GM19397 (cell line): ENCODE data around the gene RYR2.

Experiments
- ATAC-seq: cut with Tn5 transposase; IDR thresholded peaks from one replicate; pipeline ENCODE4 v1.9.1; 2021; ENCODE audit warnings: mild to moderate bottlenecking, moderate library complexity; ENCODE audit not compliant: unreplicated experiment

The RYR2 gene

DNA sequence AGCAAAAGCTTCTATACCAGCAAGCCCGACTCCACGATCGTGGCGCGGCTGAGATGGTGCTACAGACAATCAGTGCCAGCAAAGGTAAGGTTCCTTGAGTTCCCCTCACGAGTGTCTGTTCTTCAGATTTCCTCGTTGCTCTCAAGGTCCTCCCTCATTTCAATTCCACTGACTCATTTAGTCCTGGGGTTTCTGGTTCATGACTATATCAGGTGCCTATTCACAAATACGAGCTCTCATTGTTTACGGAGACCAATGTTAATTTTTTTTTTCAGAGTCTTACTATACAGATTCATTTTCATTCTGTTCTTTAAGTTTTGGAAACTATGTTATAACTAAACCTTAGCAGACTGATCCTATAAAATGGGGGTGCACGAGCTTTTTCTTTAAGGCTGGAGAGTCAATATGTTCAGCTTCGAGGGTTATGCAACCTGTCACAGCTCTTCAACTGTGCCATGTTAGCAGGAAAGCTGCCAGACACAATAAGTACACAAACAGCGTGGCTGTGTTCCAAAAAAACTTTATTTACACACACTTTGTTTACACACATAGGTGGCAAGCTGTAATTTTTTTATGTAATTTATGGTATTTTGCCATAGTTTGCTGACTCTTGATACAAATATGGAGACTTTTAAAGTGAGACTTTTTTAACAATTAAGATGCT, 714.5 kb downstream of the RYR2 start:
- no peak for ATAC-seq

DNA sequence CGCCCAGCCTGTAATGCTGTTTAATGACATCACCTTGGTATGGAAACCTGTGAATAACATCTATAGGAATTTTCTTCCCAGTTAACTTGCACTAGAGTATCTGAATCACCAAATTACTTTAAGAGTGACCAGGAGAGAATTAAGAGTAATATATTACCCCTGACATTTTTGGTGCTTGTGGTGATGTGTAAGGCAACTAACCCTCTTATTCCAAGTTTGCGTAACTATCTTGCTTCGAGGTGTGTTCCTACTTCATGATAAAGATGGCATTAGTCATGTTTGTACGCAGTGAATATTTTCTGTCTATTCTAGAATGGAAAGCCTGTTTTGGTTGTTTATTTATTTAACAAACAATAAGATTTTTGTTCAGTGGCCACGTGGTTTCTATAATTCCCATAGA, 717.4 kb downstream of the RYR2 start:
- ATAC-seq: no peak

DNA sequence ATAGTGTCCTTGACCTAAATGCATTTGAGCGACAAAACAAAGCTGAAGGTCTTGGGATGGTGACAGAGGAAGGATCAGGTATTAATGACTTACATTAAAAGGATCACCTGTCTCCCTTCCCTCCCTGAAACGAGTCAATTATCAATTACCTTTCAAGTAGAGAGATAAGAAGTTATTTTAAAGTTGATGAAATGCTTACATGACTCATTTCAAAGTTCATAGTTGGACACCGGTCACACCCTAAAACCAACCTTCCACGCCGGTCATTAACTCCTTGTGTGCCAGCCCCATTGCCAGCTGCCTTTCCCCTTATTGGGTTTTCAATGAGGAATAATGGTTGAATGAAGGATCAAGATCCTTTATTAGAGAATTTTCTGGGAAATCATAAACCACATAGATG, 719.0 kb downstream of the RYR2 start:
- no peak for ATAC-seq

DNA sequence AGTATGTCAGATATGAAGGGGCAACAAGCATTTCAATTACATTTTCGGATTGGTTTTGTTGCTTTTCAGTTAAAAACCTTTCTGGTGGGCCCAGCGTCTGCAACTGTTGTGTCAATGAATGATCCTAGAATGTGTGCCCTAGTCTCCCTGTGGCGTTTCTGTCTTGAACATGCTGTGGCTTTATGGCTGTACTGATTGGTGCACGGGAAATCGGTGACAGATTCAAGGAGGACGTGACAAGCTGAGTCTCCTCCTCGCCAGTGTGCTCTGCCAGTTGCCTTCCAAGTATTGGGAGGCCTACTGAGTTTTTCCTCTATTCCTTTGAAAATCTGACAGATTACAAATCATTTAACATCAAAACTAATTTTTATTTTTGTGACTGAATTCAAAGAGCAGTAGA, 721.2 kb downstream of the RYR2 start:
- no peak for ATAC-seq

DNA sequence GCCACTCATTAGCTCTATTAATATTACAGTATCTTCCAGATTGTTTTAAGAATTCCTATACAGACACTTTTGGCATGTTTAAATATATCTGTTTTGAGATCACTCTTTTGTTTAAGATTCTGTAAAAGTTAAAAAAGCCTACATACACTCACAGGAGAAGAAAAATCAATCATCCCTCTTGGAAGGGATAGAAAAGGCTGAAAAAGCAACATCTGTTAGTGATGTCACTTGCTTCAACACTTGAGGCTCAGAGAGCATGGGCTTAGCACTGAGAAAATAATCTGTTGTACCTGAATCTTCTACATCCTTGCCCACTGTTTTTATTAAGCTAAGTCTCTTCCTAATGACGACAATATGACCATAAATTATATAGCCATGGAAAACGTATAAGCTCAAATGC, 721.8 kb downstream of the RYR2 start:
- ATAC-seq: no peak

DNA sequence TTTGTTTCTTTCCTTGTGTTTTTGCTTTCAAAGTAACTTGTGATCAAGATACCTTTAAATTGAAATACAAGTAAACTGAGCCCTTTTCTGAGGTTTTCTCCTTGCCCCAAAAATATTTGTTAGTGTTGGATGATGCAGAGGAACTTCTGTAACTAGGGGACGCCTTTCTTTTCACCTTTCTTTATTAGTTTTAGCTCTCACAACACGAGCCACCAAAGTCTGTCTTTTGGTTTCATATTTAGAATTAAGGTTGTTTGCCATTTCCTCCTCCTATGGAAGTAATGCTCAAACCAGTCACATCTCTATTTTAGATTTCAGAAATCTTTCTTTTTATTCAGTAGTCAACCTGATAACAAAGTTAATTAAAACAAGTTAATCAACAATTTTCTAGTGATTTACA, 727.9 kb downstream of the RYR2 start:
- ATAC-seq: no peak

DNA sequence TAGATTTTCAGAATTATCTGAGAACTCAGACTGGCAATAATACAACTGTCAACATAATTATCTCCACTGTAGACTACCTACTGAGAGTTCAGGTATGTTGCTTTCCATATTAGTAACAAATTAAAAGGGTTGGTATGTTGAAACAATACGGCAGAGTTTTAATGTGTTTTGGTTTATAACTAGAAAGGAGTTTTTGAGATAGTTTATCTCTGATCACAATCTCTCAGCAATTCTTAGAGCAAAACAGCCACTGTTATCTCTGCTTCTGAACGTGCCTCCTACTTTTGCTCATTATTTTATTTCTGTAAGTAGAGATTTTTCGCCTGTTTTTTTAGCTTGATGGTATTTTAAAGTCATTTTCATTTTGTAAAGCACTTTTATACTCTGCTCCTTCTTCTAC, 730.0 kb downstream of the RYR2 start:
- ATAC-seq: no peak

DNA sequence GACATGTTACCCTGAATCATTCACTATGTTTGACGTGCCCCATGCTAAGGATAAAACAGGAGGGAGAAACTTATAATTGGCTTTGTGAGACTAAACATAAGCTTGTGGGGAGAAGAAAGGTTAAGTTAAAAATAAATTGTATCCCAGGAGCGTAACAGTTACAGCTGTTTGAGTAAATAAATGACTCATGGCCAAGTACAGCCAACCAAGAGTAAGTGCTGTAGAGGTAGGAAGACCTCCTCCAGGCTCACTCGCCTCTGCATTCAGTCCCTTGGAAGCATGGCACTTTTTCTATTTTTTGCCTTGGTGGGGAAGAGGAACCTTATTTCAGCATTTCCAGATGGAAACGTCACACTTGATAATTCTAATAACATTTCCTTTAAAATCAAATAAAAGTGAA, 732.3 kb downstream of the RYR2 start:
- ATAC-seq: no peak

DNA sequence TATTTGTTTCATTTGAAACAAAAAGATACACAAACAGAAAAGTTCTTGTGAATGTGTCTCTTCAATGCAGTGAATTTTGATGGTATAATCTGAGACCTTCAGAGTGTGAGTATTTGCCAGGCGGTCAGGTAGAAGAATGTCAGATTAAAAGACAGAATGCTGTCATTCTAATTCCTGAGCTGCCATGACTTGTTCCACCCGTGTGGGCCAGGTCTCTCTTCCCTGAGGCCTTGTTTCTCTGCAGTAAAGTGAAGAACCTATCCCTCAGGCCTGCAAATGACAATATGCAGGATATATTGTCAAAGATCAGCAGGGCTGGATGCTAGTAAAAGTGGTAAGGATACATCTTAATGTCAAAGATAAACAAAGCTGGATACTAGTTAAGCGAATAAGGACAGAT, 737.4 kb downstream of the RYR2 start:
- ATAC-seq: no peak

DNA sequence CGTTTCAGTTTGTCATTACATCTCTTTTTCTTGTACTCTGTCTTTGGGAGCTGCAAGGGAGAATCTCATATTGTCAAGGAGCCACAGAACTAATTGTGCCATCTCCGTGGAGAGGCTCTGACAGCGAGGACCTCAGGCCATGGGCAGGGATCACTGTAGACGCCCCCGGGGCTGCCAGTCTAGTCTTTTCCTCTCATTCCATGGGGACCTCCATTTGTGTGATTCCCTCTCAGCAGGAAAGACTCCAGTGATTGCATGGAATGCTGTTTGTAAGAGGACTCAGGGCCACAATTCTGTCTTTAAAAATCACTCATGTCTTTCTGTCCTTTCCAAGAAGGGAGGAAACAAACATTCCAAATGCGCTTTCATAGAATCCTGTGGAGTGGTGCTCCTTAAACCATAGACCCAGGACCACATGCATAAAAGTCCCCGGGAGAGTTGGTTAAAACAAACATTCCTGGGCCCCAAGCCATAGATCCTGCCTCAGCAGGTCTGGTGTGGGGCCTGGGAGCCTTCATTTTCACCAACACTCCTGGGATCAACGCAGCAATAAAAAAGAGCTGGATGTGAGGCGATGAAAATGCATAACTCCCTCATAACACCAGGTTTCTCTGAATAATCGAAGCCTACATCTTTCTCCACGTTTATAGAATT, 744.2 kb downstream of the RYR2 start:
- ATAC-seq: no peak

DNA sequence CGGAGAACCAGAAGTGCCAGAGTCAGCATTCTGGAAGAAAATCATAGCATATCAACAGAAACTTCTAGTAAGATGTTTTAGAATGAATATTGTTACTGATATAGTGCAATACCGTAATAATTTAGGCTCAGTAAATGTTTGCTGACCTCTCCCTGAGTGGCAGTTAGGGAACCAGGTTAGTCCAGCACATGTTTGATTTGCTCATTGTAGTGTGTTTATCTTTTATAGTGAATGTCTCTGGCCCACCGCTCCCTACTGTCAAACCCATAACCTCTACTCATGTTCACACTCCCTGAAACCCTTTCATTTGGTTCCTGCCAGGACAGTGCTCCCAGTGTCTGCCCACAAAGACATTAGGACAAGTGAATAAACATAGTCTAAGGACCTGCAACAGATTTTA, 746.1 kb downstream of the RYR2 start:
- ATAC-seq: no peak

DNA sequence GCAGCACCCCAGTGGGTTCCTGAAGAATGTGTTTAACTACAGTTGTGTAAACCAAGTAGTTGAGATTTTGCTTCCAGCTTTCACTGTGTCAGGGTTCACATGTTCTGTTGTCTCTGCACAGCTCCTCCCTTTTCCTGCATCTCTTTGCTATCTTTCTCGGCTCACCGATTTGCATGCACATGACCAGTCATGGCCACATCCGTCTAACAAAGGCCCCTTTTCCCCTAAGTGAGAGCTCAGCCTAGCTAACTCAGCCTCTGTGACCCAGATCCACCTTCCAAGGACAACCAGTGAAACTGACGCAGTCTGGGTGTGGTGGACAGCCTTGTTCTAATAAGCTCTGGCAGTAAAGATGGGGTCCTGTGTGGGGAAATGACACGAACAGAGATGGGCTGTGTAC, 747.6 kb downstream of the RYR2 start:
- no peak for ATAC-seq

DNA sequence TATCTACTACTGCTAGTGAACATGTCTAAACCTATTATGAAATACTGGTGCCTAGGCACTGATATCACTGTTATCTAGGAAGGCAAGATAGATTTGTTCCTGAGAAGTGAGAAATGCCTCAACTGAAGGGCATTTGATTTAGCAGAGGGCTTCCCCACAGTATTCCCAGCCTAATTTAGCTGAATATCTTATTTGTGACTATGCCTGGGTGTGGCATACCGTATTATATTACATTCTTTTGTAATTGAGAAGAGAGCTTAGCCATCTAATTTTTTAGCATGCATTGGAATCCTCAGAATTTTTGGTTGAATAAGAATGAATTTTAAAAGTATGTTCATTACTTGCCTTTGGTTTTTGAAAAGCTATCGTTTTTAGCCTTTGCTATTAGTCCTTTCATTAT, 749.6 kb downstream of the RYR2 start:
- no peak for ATAC-seq

DNA sequence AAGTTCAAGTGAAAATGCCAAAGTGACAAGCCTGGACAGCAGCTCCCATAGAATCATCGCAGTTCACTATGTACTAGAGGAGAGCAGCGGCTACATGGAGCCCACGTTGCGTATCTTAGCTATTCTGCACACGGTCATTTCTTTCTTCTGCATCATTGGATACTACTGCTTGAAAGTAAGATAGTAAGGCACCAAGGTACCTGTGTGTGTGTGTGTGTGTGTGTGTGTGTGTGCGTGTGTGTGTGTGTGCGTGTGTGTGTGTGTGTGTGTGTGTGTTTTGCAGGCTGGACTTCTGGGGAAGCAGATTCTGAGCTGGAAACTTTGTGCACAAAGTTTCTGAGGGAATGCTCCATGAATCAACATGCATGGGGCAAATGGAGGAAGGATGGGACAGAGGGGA, 750.2 kb downstream of the RYR2 start:
- no peak for ATAC-seq

DNA sequence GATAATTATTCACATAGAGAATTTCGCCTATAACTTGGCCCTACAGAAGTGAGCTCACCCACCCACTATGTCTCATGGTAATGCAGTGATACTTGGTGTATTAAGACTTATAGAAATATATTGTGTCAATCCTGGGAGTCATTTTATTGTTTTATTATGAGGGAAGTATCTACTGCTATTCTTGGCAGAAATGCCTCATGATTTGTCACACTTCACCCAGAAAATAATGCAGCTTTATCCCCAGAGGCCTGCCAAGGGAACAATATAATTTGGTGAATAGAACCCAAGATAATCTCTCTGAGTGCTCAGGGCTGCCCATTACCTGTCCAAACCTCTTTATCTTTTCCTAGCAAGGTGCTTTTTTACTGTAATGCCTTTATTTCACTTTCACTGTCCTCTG, 750.7 kb downstream of the RYR2 start:
- no peak for ATAC-seq

DNA sequence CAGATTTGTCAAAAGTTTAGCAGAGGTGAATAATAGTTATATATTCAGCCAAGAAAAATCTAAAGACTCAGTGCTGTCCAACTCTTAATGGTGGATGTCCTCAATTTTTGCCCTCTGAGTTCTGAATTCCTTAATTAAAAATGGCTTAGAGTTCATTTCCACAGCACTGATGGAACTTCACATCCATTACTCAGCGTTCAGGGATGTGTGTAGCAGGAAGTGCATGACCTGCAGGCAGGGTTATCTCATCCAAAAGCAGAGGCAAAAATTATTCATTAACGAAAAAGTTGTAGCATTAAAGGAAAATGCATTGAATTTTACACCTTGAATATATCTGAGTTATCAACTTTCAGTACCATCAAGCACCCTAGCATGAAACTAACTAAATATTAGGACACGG, 752.1 kb downstream of the RYR2 start:
- ATAC-seq: no peak

DNA sequence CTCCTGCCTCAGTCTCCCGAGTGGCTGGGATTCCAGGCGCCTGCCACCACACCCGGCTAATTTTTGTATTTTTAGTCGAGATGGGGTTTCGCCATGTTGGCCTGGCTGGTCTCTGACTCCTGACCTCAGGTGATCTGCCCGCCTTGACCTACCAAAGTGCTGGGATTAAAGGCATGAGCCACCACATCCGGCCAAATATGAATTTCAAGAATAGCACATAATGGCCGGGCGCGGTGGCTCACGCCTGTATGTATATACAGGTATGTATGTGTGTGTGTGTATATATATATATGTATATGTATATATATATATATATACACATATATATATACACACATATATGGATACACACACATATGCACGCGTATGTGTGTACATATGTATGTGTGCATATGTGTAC, 753.6 kb downstream of the RYR2 start:
- ATAC-seq: no peak

DNA sequence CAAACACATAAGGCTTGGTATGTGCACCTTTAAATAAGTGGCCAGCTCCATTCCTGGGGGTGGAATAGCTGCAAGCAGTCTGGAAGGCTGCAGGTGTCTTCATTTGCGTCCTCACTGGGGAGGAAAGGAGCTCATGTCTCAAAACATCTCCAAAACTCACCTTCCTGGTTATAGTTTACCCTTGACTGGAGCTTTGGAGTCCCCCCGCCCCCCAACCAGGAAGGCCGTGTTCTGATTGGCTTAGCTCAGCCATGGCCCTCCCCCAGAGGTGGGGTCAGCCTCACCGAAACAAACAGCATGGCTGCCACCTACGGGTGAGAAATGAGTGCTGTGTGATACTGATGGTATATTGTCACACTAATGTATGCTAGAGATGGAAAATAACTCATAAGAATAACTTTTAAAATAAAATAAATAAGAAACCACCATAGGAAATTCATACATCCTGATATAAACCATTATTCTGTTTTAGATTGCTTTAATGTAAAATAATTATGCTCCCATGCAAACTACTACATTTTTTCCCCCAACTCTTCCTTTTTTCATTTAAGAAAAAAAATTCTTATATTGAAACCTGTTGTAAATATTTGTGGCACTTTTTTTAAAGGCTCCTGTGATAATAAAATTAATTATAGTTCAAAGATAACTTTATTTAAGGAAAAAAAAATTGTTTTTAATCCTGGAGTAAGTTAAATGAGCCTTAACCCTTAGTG, 757.9 kb downstream of the RYR2 start:
- ATAC-seq: peak; percentile 97

DNA sequence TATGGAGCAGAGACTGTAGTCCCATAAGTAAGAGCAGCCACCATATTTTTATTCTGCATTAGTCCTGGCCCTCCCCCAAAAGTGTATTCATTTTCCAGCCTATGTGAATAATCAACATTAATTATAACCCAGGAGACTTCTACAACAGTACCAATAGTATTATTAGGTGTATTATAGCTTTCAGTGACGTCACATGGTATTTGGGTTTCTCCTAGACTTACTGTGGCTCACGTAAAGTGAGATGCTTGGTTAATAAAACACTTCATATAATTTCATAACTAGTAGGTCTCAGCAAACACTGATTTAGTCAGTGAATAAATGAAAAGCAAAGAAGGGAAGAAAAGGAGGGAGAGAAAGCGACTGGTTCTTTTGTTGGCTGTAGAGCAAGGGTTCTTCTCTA, 762.5 kb downstream of the RYR2 start:
- ATAC-seq: no peak

DNA sequence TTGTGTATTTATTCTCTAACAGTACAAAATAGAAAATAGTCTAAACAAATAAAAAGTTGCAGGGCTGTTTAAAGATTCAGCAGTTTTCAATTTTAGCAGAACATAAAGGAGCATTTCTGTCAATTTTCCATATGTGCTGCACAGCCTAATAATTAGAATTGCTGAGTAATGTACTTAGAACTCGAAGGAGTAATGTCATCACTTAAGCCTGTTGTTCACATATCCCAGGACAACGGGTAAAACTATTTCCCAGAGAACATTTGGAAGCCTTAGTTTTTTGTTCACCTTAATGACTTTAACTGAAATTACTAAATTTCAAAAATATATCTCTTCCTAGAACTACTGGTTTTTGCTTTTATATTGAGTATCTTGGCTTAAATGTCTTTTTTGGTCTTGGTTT, 767.1 kb downstream of the RYR2 start:
- no peak for ATAC-seq

DNA sequence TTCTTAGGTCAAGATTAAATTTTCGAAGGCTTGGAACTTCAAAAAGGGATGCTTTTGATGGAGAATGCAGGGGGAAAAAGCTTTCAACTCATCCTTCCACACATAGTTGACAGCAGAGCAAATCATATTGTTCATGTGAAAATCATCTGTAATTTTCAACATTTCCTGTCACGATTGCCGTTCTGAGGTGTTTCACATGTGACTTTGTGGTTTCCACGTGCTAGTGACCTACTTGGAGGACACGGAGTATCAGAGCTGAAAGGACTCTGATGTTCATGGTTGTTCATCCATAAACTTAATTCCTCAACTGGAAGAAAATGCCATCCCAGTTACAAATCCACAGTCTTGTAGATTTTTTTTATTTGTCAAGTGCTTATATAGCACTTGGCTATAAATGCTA, 769.6 kb downstream of the RYR2 start:
- no peak for ATAC-seq

DNA sequence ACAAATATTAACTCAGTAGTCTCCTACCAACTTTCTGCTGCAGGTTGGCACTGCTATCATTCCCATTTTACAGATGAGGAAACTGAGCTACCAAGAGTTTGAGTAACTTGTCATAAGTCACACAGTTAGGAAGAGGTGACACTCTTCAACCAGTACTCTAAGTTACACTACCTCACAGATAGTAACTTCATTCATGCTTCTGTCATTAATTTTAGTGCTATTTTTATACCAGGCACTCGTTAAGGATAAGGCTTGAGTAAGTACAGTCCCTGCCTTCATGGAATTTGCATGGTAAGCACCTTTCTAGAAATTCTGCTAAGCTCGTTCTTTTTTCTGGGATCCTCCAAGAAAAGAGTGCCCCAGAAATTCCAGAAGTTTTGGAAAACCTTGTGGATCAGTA, 770.1 kb downstream of the RYR2 start:
- no peak for ATAC-seq
